ENCODE results near the gene TRIM10. TPM values are rescaled to one million over a fixed set of nuclear protein-coding genes. Genes with fewer than 3 reads are reported as not detected.

The TRIM10 gene
- total RNA-seq, 2 donors from 2014 or later, result not detected

DNA sequence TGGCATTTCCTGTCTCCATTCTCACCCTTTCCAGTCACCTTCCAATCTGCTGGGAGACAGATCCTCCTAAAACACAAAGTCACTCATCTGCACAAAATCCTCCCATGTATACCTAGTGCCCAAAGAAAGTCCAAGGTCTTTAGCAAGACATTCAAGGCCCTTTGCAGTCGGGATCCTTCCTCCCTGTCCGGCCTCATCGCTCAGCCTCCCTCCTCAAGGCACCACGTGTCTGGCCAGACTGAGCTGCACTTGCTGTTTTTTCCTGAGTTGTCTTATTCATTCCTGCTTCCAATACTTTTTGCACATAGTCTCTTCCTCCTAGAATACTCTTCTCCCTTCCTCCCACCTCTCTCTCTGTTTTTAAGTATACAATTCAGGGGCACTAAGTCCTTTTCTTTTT lies 3.7 kb upstream of the TRIM10 start:
- peaks cover 29 to 40% of the 10 kb centered on the region in 2 donors for H3K27me3 Mint-ChIP-seq
- no peak for ATAC-seq

GRCh38 chr6:30163918-30164654 lies 3.1 kb upstream of the TRIM10 start:
- Mint-ChIP-seq H3K4me3 (no peak overlapping the region), H3K27ac (no peak overlapping the region), H3K27me3 (peaks cover 28 to 39% of the 10 kb centered on the region in 2 donors), H3K4me1 (ENCODE audit: low read depth in 2 of 2) (peaks cover 0 to 3% of the 10 kb centered on the region in 2 donors), H3K36me3 (no peaks in the 10 kb centered on the region), H3K9me3 (no peaks in the 10 kb centered on the region)
- no peak for ATAC-seq
- no peak for DNase-seq (ENCODE audit: low spot score)

More for the DNA sequence above, 3.7 kb upstream of the TRIM10 start:
- no peak for DNase-seq (ENCODE audit: low spot score)
- Mint-ChIP-seq H3K9me3 (no peaks in the 10 kb centered on the region), H3K4me3 (no peak overlapping the region), H3K36me3 (no peaks in the 10 kb centered on the region), H3K4me1 (ENCODE audit: low read depth in 2 of 2) (peaks cover 0 to 3% of the 10 kb centered on the region in 2 donors), H3K27ac (no peak overlapping the region)

GRCh38 chr6:30163090-30163917 lies 2.3 kb upstream of the TRIM10 start, which contains the start of gene TRIM15:
TSS of gene TRIM15 (plus strand) at chr6:30163546. CDS start at chr6:30163685, 139 bp downstream.
- peak in 1 of 2 donors; percentile 59 for ATAC-seq

DNA sequence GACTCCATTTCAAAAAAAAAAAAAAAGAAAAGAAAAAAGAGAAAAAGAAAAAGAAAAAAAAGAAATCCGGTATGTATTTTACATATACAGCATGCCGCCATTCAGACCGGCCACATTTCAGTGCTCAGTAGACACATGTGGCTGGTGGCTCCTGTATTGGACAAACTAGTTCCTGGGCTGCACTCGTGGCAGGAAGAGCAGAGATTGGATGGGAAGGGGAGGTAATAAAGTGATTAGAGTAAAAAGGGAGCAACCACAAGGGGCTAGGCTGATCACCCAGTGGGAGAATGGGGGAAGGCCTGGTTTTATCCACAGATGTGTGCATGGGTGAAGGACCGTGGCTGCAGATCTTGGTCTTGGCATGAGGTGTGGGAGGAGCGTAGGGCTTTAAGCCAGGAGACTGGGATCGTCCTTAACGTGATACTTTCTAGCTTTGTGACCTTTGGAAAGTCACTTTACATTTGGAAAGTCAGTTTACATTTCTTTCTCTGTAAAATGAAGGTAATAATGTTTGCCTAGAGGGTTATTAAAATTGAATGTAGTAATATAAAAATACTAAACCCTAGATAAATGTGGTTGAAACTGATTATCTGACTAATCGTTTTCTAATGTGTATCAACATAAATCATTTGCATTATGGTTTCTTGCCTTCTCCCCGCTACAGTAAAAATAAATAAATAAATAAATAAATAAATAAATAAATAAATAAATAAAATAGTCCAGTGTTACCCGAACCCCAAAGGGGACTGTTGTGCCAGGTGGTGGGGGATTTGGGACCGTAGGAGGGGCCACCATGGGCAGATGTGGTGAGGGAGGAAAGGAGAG lies 1.5 kb upstream of the TRIM10 start:
- Mint-ChIP-seq H3K27ac (peak overlapping the region in 1 of 2 donors; percentile 10), H3K9me3 (no peaks in the 10 kb centered on the region), H3K36me3 (no peaks in the 10 kb centered on the region), H3K4me1 (ENCODE audit: low read depth in 2 of 2) (peaks cover 0 to 3% of the 10 kb centered on the region in 2 donors), H3K27me3 (peaks cover 21 to 32% of the 10 kb centered on the region in 2 donors), H3K4me3 (no peak overlapping the region)
- no peak for DNase-seq (ENCODE audit: low spot score)
- ATAC-seq, result no peak

More at GRCh38 chr6:30163090-30163917, 2.3 kb upstream of the TRIM10 start, which contains the start of gene TRIM15:
- peaks cover 27 to 39% of the 10 kb centered on the region in 2 donors for H3K27me3 Mint-ChIP-seq
- no peak for DNase-seq (ENCODE audit: low spot score)
- H3K4me1 Mint-ChIP-seq (ENCODE audit: low read depth in 2 of 2), result peaks cover 0 to 3% of the 10 kb centered on the region in 2 donors
- H3K4me3 Mint-ChIP-seq, result no peak within 1 kb of the TSS
- no peaks in the 10 kb centered on the region for H3K36me3 Mint-ChIP-seq
- no peaks in the 10 kb centered on the region for H3K9me3 Mint-ChIP-seq
- H3K27ac Mint-ChIP-seq, result peak within 1 kb of the TSS in 1 of 2 donors; percentile 10

- Mint-ChIP-seq H3K36me3 (no peaks in the 10 kb centered on the region), H3K9me3 (no peaks in the 10 kb centered on the region), H3K27me3 (peaks cover 24 to 26% of the 10 kb centered on the region in 2 donors), H3K4me3 (no peak overlapping the region), H3K4me1 (ENCODE audit: low read depth in 2 of 2) (peaks cover 0 to 3% of the 10 kb centered on the region in 2 donors), H3K27ac (no peak overlapping the region)
- ATAC-seq (no peak), DNase-seq (ENCODE audit: low spot score) (no peak)
Measured at GRCh38 chr6:30160008-30160784, 815 bp downstream of the TRIM10 start.

DNA sequence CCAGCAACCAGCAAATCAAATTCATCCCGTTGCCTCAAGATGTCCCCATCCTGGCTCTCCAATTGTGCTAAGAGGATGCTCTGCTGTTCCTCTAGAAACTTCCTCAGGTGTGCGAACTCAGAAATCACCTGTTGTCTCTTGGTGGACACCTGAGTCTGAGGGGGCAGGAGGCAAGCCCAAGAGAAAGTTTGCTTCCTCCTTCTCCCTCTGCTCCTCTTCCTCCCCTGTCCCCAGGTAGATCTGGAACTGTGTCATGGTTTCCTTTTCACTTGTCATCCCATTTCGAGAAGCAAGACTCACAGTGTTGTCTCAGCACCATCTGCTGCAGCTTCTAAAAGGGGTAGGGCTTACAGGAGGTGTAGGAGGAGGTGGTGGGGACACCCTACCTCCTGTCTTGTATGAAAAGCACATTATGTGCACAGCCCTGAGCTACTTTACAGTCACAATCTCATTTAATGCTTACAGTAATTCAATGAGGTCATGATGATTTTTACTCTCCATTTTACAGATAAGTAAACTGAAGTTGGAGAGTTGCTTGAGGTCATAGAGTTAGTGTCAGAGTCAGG lies 2.5 kb downstream of the TRIM10 start:
- Mint-ChIP-seq H3K9me3 (no peaks in the 10 kb centered on the region), H3K27ac (no peak overlapping the region), H3K4me3 (no peak overlapping the region), H3K27me3 (peaks cover 19 to 22% of the 10 kb centered on the region in 2 donors), H3K36me3 (no peaks in the 10 kb centered on the region), H3K4me1 (ENCODE audit: low read depth in 2 of 2) (peaks cover 0 to 3% of the 10 kb centered on the region in 2 donors)
- ATAC-seq, result no peak
- no peak for DNase-seq (ENCODE audit: low spot score)

- no peak for DNase-seq (ENCODE audit: low spot score)
- Mint-ChIP-seq H3K4me1 (ENCODE audit: low read depth in 2 of 2) (no peaks in the 10 kb centered on the region), H3K9me3 (no peaks in the 10 kb centered on the region), H3K36me3 (no peaks in the 10 kb centered on the region), H3K4me3 (no peak overlapping the region), H3K27ac (no peak overlapping the region), H3K27me3 (peaks cover 19 to 23% of the 10 kb centered on the region in 2 donors)
- ATAC-seq, result no peak
Measured at GRCh38 chr6:30157999-30158398, 3.0 kb downstream of the TRIM10 start.

DNA sequence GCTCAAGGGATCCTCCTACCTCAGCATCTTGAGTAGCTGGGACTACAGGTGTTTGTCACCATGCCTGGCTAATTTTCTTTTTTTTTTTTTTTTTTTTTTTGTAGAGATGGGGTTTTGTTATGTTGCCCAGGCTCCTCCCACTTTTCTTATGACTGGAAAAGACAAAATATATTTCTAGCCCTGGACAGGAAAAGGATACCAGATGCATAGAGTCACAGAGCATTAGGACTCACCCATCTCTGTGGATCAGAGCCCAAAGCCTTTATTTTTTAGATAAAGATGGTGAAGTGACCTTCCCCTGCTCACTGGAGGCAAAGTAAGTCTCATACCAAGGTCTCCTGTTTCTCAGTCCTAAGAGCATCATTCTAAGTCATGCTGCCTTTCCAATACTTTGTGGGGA lies 3.4 kb downstream of the TRIM10 start:
- DNase-seq (ENCODE audit: low spot score) (no peak), ATAC-seq (no peak)
- peaks cover 19 to 23% of the 10 kb centered on the region in 2 donors for H3K27me3 Mint-ChIP-seq
- no peaks in the 10 kb centered on the region for H3K4me1 Mint-ChIP-seq (ENCODE audit: low read depth in 2 of 2)
- no peak overlapping the region for H3K4me3 Mint-ChIP-seq
- H3K36me3 Mint-ChIP-seq, result no peaks in the 10 kb centered on the region
- no peaks in the 10 kb centered on the region for H3K9me3 Mint-ChIP-seq
- no peak overlapping the region for H3K27ac Mint-ChIP-seq

DNA sequence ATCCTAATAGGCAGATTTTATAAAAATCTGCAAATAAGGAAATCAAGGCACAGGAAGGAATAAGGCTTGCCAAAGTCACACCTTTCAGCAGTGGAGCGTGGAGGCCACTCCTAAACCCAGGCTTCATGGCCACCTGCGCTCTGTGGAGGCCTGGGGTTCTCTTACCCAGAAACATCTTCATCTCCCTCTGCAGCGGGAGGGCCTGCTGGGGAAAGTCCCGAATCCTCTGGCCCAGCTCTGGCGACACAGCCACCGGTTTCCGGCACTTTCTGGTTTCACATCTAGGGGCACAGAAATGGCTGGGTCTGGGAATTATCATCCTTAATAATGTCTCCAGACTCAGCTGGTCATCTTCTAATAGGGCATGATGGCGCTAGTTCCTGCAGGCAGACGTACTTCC lies 4.2 kb downstream of the TRIM10 start:
- H3K9me3 Mint-ChIP-seq, result no peaks in the 10 kb centered on the region
- H3K27ac Mint-ChIP-seq, result no peak overlapping the region

DNA sequence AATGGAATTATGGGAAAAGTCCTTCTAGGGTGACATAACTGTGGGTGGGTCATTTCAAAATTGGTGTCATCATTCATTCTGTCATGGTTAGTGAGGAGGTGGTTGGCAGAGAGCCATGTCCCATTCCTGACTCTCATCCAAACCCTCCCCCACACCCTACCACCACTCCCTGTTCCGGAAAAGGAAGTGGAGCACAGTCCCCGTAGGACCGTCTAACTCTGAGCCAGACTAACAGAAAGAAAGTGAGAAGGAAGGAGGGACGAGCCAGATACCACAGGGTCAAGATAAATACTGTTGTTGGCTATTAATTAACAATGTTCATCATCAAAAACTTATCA lies 4.8 kb downstream of the TRIM10 start:
- H3K27me3 Mint-ChIP-seq, result peaks cover 19 to 23% of the 10 kb centered on the region in 2 donors

More for the DNA sequence above, 4.2 kb downstream of the TRIM10 start:
- Mint-ChIP-seq H3K36me3 (no peaks in the 10 kb centered on the region), H3K27me3 (peaks cover 19 to 23% of the 10 kb centered on the region in 2 donors), H3K4me3 (no peak overlapping the region), H3K4me1 (ENCODE audit: low read depth in 2 of 2) (peaks cover 0 to under 1% of the 10 kb centered on the region in 2 donors)
- ATAC-seq (no peak), DNase-seq (ENCODE audit: low spot score) (no peak)

DNA sequence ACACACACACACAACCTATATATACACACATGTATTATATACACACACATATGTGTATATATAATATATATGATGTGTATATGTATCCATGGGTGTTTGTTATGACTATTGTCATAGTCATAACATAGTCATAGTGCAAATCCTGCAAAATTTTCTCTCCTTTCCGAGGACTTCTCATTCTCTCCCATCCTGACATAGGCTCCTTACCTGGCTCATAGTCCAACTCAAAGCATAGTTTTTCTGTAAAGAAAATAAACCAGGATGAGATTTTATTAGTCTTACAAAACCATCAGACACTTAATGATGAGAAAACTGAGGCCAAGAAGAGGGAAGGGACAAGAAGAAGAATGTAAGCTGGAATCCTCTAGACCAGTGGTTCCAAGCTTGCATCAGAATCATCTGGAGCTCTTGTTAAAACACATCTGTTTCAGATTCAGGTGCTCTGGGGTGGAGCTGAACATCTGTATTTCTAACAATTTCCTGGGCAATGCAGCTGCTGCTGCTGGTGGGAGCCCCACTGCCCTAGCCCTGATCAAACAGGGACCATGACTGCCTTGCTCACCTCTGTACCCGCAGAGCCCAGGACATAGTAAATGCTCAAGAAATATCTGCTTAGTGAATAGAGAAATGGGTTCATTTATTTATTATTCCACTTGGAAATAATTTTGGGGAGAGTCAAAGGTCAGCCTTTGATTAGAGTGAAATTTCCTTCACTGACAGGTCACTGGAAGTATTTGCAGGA lies 5.3 kb downstream of the TRIM10 start:
- Mint-ChIP-seq H3K4me3 (no peak overlapping the region), H3K9me3 (no peaks in the 10 kb centered on the region), H3K27ac (no peak overlapping the region), H3K4me1 (ENCODE audit: low read depth in 2 of 2) (peaks cover 0 to 3% of the 10 kb centered on the region in 2 donors), H3K36me3 (no peaks in the 10 kb centered on the region), H3K27me3 (peaks cover 20 to 23% of the 10 kb centered on the region in 2 donors)
- DNase-seq (ENCODE audit: low spot score) (no peak), ATAC-seq (no peak)

More for the DNA sequence above, 4.8 kb downstream of the TRIM10 start:
- peaks cover 0 to 3% of the 10 kb centered on the region in 2 donors for H3K4me1 Mint-ChIP-seq (ENCODE audit: low read depth in 2 of 2)
- H3K27ac Mint-ChIP-seq, result no peak overlapping the region
- ATAC-seq (no peak), DNase-seq (ENCODE audit: low spot score) (no peak)
- H3K4me3 Mint-ChIP-seq, result no peak overlapping the region
- no peaks in the 10 kb centered on the region for H3K36me3 Mint-ChIP-seq
- H3K9me3 Mint-ChIP-seq, result no peaks in the 10 kb centered on the region
